ENCODE results near the gene PKD1L1. TPM values are rescaled to one million over a fixed set of nuclear protein-coding genes. Genes with fewer than 3 reads are reported as not detected.

Gene PKD1L1
- polyA plus RNA-seq, 1 of the 3 experiments (the other 2 are of a cell fraction), result 0.10 TPM

GRCh38 chr7:47803846-47804245 lies 144.4 kb downstream of the PKD1L1 start:
- CTCF ChIA-PET, result interaction anchor here (1.0 to 7.7 kb wide), 4 partner anchors 12 to 368 kb away, joined by 3 to 55 read pairs (median 7); no protein-coding TSS in a partner anchor
- Histone ChIP-seq H3F3A (replicated peaks; ENCODE audit: insufficient read depth) (no peaks in the 10 kb centered on the region), H3K9me3 (no peaks in the 10 kb centered on the region), H3K4me1 (ENCODE audit: control insufficient read depth in 1 of 2, insufficient read depth in 2 of 2, low read depth in 1 of 2, low read length in 1 of 2) (peaks cover 0 to 27% of the 10 kb centered on the region in 2 experiments; a peak in 1 of 4 replicates), H3K79me2 (ENCODE audit: insufficient read depth) (no peaks in the 10 kb centered on the region), H3K4me2 (no peak overlapping the region), H3K9me2 (no peaks in the 10 kb centered on the region), H3K27ac (ENCODE audit: low read depth in 2 of 2, low read length in 1 of 2) (no peak overlapping the region), H3K36me3 (replicated peaks in 1 of 2; ENCODE audit: control insufficient read depth in 1 of 2, insufficient read depth in 2 of 2, low read length in 1 of 2) (no peaks in the 10 kb centered on the region), H2AFZ (ENCODE audit: low read depth) (no peak overlapping the region), H3K4me3 (ENCODE audit: low read depth in 2 of 2, low read length in 1 of 2) (no peak overlapping the region), H4K20me1 (ENCODE audit: insufficient read depth) (no peaks in the 10 kb centered on the region), H3K27me3 (ENCODE audit: insufficient read depth) (no peaks in the 10 kb centered on the region), H3K9ac (no peak overlapping the region)
- TF ChIP-seq PBX3 (IDR thresholded peaks at IDR 0.05) (no peak), RXRA (IDR thresholded peaks at IDR 0.05; ENCODE audit: borderline replicate concordance, low read depth) (no peak), YY1 (IDR thresholded peaks at IDR 0.05; ENCODE audit: low read depth) (no peak), CHD2 (IDR thresholded peaks at IDR 0.05; ENCODE audit: low read length, partially characterized antibody) (no peak), SMC3 (IDR thresholded peaks at IDR 0.05; ENCODE audit: low read depth, low read length) (no peak), NRF1 (IDR thresholded peaks at IDR 0.05; ENCODE audit: low read depth, low read length) (no peak), TCF12 (IDR thresholded peaks at IDR 0.05) (no peak), FOXM1 (IDR thresholded peaks at IDR 0.05; ENCODE audit: low read depth) (no peak), NFIC (IDR thresholded peaks at IDR 0.05; ENCODE audit: borderline replicate concordance) (no peak), MAX (IDR thresholded peaks at IDR 0.05; ENCODE audit: low read depth) (no peak), CTCF (IDR thresholded peaks at IDR 0.05) (no peak), EZH2phosphoT487 (IDR thresholded peaks at IDR 0.05; ENCODE audit: borderline replicate concordance, low read depth) (no peak), JUND (IDR thresholded peaks at IDR 0.05) (no peak), POLR2AphosphoS5 (IDR thresholded peaks at IDR 0.05; ENCODE audit: low read depth, low read length) (no peak), ELF1 (IDR thresholded peaks at IDR 0.05) (no peak), MXI1 (IDR thresholded peaks at IDR 0.05; ENCODE audit: low read depth, low read length) (no peak)
- WGBS (ENCODE audit: low lambda C conversion rate), result 85% methylated on average over 4 of the region's 4 CpGs
- POLR2A ChIA-PET, result no interaction called here
- DNase-seq, result no peak

GRCh38 chr7:47803025-47803424 lies 145.2 kb downstream of the PKD1L1 start:
- H3K79me2 ChIP-seq (ENCODE audit: insufficient read depth), result no peaks in the 10 kb centered on the region
- no peaks in the 10 kb centered on the region for H3K9me2 ChIP-seq
- H3K9me3 ChIP-seq, result no peaks in the 10 kb centered on the region
- H3K4me2 ChIP-seq, result no peak overlapping the region
- H3K36me3 ChIP-seq (replicated peaks in 1 of 2; ENCODE audit: control insufficient read depth in 1 of 2, insufficient read depth in 2 of 2, low read length in 1 of 2), result no peaks in the 10 kb centered on the region
- DNase-seq, result no peak
- CTCF ChIA-PET, result interaction anchor here (1.3 to 3.1 kb wide), 3 partner anchors 16 to 537 kb away, joined by 5 to 17 read pairs (median 7); no protein-coding TSS in a partner anchor
- H4K20me1 ChIP-seq (ENCODE audit: insufficient read depth), result no peaks in the 10 kb centered on the region
- H3K4me3 ChIP-seq (ENCODE audit: low read depth in 2 of 2, low read length in 1 of 2), result no peak overlapping the region
- no peaks in the 10 kb centered on the region for H3K27me3 ChIP-seq (ENCODE audit: insufficient read depth)
- no peak overlapping the region for H2AFZ ChIP-seq (ENCODE audit: low read depth)
- H3K4me1 ChIP-seq (ENCODE audit: control insufficient read depth in 1 of 2, insufficient read depth in 2 of 2, low read depth in 1 of 2, low read length in 1 of 2), result peaks cover 0 to 27% of the 10 kb centered on the region in 2 experiments; a peak in 1 of 4 replicates
- no peaks in the 10 kb centered on the region for H3F3A ChIP-seq (replicated peaks; ENCODE audit: insufficient read depth)
- WGBS (ENCODE audit: low lambda C conversion rate), result 85% methylated on average over 6 of the region's 6 CpGs
- POLR2A ChIA-PET, result interaction anchor here (0.6 kb wide), 1 partner anchor 156 kb away, joined by 6 read pairs; no protein-coding TSS in a partner anchor
- no peak overlapping the region for H3K9ac ChIP-seq
- TF ChIP-seq POLR2AphosphoS5 (IDR thresholded peaks at IDR 0.05; ENCODE audit: low read depth, low read length), result no peak
- no peak for TF ChIP-seq ZBTB33 (IDR thresholded peaks at IDR 0.05; ENCODE audit: borderline replicate concordance, low read depth)
- TF ChIP-seq TCF12 (IDR thresholded peaks at IDR 0.05), result no peak
- TF ChIP-seq USF2 (IDR thresholded peaks at IDR 0.05; ENCODE audit: borderline replicate concordance, low read depth, low read length), result no peak
- TF ChIP-seq FOXJ3 (CRISPR knock-in tag; IDR thresholded peaks at IDR 0.05), result no peak
- no peak for TF ChIP-seq YY1 (IDR thresholded peaks at IDR 0.05; ENCODE audit: low read depth)
- no peak for TF ChIP-seq NRF1 (IDR thresholded peaks at IDR 0.05; ENCODE audit: low read depth, low read length)
- no peak overlapping the region for H3K27ac ChIP-seq (ENCODE audit: low read depth in 2 of 2, low read length in 1 of 2)

Data from SK-N-SH (cell line).